Epithelial cell of proximal tubule (primary cell): Measurements from ENCODE around the gene ACSL5. TPM values are rescaled to one million over a fixed set of nuclear protein-coding genes. Genes with fewer than 3 reads are reported as not detected.

ENCODE experiments used
- DNase-seq: peaks from one replicate; pipeline ENCODE4 v3.0.0-alpha.2; 2011; ENCODE audit warnings: low read depth
- H3K4me3 ChIP-seq: 2 replicates; pipeline ENCODE4 v1.5.1; 2011; ENCODE audit warnings: low read depth, mild to moderate bottlenecking, low read length
- CTCF ChIP-seq: conservative IDR thresholded peaks from 2 replicates; pipeline ENCODE4 v1.5.1; 2012; ENCODE audit warnings: low read depth, mild to moderate bottlenecking, low read length
- total RNA-seq: library from RNA; depleted of rRNA; stranded (reverse); fragments of >200 nt; gene quantifications from 2 replicates; pipeline ENCODE4 v1.2.3, GENCODE V29; 2015

The ACSL5 gene
- total RNA-seq, 1 donor from 2014 or later, result 3.1 TPM

DNA sequence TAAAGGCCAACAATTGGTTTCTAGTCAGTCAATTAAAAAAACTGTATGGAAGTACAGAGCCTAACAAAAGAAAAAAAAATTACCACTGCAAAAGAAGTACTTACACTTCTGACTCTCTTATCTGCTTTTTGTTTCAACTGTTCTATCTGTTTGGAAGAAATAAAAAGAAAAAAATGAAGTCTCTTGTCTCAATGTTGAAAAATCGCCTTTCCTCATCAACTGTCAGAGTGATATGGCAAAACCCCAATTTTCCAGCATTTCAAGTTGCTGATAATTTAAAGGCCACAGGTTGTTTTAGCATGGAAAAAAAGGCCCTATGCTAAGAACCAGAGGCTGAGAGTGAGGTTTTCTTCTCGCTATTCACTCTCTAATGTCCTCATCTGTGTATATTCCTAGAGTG lies 59.2 kb downstream of the ACSL5 start:
- no peak for DNase-seq
- no peak for TF ChIP-seq CTCF

GRCh38 chr10:112434988-112435619 lies 61.2 kb downstream of the ACSL5 start:
- no peak overlapping the region for H3K4me3 ChIP-seq
- TF ChIP-seq CTCF, result peak; percentile 50
- DNase-seq, result no peak

More for the DNA sequence above, 59.2 kb downstream of the ACSL5 start:
- H3K4me3 ChIP-seq, result no peak overlapping the region

GRCh38 chr10:112438356-112438755 lies 64.4 kb downstream of the ACSL5 start:
- DNase-seq, result no peak
- TF ChIP-seq CTCF, result no peak
- no peak overlapping the region for H3K4me3 ChIP-seq

GRCh38 chr10:112441520-112441919 lies 67.6 kb downstream of the ACSL5 start:
- TF ChIP-seq CTCF, result no peak
- DNase-seq, result no peak
- no peak overlapping the region for H3K4me3 ChIP-seq

DNA sequence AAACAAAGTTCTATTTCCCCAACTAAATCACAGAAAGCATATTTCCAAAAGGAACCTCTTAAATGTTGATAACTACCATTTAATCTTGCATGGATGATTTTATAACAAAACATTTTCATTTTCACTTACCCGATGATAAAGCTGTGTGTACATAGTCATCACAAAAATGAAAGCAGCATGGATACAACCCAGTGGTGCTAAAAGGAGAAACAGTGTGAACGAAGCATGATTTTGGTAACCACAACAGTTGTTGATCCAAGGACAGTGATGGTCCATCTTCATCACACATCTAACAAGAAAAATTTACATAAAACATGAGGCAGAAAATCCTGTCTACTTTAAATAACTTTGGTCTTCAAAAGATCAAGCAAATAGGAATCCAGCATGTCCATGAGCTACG lies 68.1 kb downstream of the ACSL5 start:
- no peak for DNase-seq
- no peak for TF ChIP-seq CTCF
- no peak overlapping the region for H3K4me3 ChIP-seq

GRCh38 chr10:112446055-112446854 lies 72.3 kb downstream of the ACSL5 start:
- no peak for DNase-seq
- H3K4me3 ChIP-seq, result peak overlapping the region; percentile 99
- no peak for TF ChIP-seq CTCF
